Stimulated activated CD4-positive, alpha-beta T cell treated with anti-CD3 and anti-CD28 coated beads, Interleukin-12 subunit alpha, Interleukin-12 subunit beta, amount 100 ng/mL, for 24 hours (primary cell): ENCODE measurements around the gene NCCRP1.

ENCODE experiments used
- DNase-seq, 2 experiments: peaks; one replicate each; pipeline ENCODE4 v3.0.0-alpha.2; 2020; ENCODE audit warnings: low read depth in 2 of 2

NCCRP1 gene

DNA sequence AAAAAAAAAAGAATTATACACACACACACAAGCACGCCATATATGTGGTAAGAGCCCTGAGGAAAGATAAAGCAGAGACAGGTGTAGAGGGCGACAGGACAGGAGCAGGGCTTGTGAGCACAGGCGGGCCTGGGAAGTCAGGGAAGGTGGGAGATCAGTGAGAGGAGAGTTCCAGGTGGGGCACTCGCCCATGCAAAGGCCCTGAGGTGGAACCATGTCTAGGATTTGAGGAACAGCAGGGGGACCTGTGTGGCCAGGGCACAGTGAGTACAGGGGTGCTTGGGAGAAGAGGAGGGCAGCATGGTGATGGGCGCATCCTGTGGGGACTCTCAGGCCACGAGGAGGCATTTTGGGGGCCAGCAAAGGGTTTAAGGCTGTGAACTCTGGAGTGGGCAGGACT is 32.5 kb upstream of the NCCRP1 start:
- no peak for DNase-seq

DNA sequence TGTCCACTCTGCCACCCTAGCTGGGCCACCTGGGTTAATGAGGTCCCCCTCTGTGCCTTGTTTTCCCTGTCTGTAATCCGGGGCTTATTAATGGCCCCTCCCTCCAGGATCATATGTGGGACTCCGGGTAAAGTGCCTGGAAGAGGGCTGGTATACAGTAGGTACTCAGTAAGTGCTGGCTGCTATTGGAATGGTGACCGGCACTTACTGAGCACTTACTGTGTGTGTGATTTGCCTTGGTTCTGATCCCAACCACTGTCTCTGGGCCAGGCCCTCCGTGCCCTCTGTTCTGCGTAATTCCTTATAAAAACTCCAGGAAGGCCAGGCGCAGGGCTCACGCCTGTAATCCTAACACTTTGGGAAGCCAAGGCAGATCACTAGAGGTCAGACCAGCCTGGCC is 30.9 kb upstream of the NCCRP1 start:
- no peak for DNase-seq

DNA sequence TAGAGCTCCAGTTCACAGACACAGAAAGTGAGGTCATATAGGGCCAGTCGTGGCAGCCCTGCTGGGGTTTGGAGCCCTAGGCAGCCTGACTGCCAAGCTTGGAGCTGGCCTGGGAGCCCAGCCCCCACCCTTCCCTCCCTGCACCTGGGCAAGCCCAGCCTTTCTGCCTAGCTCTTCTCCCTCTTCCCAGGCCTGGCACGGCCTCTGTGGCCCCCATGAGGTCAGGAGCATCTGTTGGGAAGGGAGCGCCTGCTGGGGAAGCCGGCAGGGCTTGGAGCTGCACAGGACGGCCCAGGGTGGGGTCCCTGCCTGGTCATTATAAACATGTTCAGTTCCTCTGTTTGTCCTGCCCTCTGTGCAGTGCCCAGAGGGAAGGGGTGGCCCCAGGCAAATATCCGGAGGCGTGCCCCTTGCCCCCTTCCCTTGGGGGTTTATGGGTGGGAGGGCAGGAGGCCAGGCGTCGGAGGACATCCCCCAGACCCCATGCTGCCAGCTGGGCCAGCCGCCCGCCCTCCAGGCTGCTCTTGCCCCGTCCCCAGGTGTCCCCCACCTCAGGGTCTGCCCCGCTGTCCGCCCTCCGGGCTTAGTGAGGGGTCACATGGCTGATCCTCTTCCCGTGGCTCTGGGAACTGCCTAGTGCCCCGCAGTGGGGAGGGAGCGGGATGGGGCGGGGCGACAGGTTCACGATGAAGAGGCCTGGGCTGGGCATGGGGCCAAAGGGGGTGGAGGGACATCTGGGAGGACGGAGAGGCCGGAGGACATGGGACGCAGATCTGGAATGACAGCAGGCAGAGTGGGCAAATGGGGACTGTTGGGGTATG is 30.0 kb upstream of the NCCRP1 start:
- DNase-seq, result no peak

DNA sequence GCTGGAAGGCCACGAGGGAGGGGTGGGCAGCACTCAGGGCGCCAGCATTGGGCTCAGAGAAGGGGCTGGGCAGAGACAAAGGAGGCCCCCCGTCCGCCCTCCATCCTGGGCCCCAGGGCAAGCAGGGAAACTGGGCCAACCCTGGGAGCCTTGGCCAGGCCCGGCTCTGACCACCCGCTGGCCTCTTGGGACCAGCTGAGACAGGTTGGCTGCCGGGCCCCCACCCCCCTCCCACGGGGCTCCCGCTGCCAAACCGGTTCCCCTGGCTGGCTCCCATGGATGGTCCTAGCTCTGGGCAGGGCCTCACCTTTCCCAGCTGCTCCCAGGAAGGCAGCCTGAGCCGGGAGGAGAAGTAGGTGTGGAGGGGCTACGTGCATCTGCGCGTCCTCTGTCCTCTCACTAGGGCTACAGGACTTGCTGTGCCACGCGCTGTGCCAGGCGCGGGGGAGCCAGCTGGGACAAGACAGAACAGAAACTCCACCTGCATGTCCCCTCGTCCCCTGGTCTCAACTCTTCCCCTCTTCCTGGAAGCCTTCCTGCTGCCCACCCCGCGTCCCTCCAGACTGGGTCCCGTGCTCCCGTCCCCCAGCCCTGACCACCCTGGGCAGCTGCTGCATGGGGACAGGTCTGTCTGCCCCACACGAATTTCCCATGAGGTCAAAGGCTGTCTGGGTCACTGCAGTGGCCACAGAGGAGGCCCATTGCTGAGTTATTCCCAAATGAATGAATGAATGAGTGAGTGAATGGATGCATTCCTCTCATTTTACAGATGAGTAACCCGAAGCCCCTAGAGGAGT is 29.1 kb upstream of the NCCRP1 start:
- DNase-seq, result no peak

DNA sequence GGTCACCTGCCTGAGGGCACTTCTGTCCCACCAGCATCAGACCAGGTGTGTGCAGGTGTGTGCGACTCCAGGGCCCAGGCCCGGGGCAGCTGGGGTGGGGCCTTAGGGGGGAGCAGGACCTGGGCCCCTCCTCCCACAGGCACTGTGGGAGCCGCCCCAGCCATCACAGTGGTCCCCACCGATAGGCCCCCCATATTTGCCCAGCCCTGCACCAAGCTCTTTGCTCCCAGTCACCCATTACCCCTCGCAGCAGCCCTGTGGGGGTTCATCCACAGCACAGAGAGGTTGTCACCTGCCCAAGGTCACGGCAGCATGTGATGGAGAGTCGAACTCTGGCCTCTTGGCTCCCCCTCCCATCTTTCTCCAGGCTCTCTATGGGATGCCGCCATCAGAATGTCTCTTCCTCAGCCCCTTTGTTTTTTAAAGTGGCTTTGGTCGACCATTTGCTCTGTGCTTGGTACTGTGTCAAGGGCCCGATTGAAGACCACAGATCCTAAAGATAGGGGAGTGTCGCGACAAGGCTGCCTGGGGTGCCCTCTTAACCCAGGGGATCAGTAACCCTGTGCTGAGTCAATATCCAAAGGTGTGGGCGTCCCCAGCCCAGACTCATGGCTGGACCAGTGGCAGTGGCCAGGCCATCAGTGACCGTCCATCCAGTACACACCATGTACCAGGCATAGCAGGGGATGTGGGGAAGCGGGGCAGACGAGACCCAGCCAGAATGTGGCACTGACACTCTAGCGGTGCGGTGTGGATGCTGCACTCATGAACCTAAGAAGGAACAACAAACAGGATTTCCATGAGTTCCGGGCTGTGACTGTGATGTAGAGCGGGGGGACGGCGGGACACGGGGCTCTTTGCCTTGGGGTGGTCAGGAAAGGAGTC is 28.3 kb upstream of the NCCRP1 start:
- no peak for DNase-seq

DNA sequence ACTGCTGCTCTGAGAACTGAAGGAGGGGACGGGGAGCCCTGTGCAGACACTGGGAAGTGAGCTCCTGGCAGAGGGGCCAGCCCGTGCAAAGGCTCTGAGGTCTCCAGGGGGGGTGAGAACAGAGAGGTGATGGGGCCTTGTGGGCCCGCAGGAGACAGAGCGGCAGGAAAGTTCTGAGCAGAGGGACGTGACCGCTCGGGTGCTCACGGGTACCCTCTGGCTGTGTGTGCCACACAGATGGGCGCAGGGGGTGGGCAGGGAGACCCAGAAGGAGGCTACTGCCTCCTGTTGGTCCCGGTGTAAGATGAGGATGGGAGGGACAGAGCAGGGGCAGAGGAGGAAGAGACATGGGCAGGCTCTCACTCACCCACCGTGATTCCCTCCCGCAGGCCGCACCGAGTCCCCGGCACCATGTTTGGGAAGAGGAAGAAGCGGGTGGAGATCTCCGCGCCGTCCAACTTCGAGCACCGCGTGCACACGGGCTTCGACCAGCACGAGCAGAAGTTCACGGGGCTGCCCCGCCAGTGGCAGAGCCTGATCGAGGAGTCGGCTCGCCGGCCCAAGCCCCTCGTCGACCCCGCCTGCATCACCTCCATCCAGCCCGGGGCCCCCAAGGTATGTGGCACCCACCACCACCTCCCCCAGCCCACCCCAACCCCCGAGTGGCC is 27.5 kb upstream of the NCCRP1 start:
- DNase-seq, result no peak

DNA sequence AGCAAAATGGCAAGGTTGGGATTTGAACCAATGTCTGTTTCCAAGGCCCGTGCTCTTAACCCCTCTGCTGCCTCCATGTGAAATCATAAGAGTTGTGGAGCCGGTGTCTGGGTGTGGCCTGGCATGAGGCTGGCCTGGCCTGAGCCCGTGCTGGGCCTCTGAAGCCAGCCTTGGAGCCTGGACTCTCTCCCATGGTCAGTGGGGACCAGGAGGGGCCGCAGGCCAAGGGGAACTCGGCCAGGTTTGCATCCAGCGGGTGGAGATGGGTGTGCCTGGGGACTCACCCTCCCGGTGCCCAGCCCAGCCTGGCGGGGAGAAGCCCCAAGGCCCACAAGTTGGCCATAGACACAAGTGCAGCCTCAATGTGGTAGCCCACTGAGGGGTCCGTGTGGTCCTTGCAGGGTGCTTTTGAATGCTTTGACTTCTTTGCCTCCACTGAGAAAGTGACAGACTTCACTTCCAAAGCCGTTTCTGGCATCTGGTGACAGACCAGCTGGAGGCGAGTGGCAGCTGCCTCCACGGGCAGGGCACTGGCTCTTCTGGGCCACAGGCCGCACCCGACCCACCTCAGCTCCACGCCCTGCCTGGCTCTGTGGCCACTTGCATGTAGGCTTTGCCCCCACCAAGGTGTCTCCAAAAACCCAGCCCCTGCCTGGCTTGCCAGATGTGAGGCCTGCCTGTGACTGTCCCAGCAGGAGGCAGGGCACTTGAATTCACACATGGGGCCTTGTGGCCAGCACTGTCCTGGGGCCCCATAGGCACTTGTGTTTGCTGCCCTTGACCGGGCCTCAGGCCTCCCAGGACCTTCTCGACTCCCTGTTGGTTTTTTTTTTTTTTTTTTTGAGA is 26.2 kb upstream of the NCCRP1 start:
- DNase-seq, result no peak

DNA sequence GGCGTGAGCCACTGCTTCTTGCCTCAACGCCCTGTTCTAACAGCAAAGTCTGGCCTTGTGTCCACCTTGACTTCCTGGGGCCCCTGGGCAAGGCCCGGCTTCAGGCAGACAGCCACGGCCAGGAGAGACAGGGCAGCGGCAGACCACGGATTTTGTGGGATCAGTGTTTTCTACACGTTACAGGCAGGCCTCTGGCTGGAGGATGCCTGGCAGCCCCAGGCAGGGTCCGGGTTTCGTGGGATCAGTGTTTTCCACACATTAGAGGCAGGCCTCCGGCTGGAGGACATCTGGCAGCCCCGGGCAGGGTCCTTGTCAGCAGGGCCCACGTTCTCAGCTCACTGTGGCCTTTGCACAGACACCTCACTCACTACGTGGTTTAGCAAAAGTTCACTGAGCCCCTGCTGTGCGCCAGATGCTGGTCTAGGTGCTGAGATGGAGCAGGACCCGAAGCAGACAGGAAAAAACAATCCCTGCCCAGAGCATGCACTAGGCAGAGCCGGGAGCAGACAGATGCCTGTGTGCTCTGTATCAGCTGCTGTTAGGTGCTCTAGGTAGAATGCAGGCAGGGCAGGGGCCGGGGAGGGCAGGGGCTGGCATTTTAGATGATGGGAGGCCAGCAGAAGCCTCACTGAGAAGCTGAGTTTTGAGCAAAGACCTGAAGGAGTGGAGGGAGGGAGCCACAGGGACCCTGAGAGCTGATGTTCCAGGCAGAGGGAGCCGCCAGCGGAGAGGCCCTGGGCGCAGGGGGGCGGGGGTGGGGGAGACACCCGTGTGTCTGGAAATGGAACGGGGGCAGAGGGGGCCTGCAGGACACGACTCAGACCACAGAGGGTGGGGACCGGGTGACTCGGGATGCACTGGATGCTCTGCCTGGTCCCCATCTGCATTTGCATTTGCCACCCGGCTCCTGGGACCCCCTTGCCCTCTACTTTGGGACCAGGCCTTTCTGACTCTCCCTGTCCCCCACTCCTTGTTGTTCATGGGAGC is 25.0 kb upstream of the NCCRP1 start:
- no peak for DNase-seq

DNA sequence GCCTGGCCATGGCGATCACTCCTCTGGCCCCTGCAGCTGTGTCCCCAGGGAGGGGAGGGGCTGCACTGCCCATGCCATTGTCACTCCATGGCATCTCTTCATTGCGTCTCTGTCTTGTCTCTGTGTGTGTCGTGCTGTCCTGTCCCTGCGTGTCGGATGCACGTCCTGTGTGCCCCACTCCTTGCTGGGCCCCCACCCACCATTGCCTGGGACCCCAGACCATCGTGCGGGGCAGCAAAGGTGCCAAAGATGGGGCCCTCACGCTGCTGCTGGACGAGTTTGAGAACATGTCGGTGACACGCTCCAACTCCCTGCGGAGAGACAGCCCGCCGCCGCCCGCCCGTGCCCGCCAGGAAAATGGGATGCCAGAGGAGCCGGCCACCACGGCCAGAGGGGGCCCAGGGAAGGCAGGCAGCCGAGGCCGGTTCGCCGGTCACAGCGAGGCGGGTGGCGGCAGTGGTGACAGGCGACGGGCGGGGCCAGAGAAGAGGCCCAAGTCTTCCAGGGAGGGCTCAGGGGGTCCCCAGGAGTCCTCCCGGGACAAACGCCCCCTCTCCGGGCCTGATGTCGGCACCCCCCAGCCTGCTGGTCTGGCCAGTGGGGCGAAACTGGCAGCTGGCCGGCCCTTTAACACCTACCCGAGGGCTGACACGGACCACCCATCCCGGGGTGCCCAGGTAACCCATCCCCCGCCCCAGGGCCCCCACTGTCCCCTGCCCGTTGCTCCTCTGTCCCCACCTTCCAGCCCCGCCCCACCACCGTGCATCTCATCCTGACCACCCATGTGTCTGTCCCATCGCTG is 23.9 kb upstream of the NCCRP1 start:
- no peak for DNase-seq

DNA sequence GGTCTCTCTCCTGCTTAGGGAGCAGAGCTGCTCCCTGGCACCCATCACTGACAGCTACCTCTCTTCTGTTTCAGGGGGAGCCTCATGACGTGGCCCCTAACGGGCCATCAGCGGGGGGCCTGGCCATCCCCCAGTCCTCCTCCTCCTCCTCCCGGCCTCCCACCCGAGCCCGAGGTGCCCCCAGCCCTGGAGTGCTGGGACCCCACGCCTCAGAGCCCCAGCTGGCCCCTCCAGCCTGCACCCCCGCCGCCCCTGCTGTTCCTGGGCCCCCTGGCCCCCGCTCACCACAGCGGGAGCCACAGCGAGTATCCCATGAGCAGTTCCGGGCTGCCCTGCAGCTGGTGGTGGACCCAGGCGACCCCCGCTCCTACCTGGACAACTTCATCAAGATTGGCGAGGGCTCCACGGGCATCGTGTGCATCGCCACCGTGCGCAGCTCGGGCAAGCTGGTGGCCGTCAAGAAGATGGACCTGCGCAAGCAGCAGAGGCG is 23.2 kb upstream of the NCCRP1 start:
- no peak for DNase-seq

DNA sequence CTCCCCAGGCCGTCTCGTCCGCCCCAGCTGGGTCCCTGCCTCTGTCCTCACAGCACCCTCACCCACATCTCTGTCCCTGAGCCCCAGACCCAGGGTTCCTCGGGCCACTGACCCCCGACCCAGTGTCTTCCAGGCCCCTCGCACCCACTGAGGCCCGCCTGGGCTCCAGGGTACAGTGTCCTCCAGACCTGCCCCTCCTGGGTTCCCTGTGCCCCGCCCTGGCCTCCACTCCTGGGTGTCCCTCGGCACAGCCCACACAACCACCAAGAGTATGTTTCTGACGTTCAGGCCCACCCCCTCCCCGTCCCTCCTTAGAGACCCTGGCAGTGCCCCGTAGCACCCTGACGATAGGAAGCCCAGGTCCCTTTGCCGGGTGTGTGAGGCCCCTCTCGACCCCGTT is 22.6 kb upstream of the NCCRP1 start:
- DNase-seq, result no peak

DNA sequence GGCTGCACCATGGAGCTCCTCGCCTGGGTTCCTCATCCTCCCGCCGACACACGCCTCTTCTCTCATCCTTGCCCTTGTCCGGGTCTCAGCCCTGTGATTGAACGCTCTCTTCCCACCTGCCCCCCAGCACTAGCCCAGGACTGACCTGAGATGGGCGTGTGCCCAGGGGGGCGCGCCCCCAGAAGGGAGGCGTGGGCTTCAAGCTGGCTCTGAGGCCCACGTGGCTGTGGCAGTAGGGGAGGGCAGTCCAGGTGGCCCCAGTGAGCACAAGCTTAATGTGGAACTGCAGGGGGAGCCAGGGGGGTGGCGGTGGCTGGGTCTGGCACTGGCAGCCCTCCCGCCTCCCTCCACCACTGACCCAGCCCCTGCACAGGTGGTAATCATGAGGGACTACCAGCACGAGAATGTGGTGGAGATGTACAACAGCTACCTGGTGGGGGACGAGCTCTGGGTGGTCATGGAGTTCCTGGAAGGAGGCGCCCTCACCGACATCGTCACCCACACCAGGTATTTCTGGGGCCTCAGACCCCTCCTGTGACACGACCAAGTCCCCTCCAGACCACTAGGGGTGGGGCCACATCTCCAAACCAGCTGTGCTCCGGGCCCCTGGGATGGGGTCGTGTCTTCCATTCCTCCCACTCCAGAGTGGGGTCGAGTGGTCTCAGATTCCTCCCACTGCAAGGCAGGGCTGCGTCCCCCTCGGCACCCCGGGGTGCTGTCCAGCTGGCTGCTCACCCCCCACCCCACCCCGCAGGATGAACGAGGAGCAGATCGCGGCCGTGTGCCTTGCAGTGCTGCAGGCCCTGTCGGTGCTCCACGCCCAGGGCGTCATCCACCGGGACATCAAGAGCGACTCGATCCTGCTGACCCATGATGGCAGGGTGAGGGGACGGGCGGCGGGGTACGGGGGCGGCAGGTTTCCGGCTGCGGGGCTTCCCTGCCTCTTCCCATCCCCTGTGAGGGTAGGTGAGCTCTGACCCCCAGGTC is 21.9 kb upstream of the NCCRP1 start:
- no peak for DNase-seq

DNA sequence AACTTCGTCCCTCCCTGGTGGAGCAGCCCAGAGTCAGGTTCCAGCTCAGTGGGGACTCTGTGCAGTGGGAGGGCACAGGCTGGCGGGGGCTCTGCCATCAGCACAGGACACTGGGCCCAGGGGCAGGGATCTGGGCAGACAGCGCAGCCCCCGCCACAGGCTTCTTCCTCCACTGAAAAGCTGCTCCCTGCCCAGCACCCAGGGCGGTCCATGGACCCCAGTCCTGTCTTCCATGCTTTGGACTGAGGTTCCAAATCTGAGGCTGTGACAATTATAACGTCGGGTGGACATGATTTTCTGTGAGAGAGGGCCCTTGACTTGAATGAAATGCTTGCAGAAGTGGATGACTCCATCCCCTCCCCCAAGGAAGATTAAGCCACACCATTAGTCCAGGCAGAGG is 21.2 kb upstream of the NCCRP1 start:
- no peak for DNase-seq

DNA sequence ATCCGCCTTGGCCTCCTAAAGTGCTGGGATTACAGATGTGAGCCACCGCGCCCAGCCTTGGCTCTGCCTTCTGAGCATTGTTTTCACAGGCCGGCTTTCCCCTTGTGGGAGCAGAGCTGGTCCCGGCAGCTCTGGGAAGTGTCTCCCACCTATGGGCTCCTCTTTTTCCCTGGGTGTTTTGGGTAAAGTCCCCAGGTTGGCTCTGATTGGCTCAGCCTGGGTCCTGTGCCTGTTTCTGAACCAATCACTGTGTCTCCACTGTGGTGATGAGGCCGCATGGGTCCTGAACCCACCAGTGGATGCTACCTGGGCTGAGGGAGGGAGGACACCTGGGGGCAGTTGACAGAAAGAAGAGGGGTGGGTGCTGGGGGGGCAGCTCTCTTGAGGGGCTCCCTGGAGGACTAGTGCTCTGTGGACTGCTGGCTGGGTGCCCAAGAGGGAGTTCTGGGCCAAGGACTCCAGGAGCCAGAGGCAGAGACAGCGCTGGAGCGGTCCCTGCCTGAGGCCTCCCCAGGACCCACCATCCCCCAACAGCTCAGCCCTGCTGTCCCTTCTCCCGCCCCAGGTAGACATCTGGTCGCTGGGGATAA is 19.6 kb upstream of the NCCRP1 start:
- DNase-seq, result no peak

DNA sequence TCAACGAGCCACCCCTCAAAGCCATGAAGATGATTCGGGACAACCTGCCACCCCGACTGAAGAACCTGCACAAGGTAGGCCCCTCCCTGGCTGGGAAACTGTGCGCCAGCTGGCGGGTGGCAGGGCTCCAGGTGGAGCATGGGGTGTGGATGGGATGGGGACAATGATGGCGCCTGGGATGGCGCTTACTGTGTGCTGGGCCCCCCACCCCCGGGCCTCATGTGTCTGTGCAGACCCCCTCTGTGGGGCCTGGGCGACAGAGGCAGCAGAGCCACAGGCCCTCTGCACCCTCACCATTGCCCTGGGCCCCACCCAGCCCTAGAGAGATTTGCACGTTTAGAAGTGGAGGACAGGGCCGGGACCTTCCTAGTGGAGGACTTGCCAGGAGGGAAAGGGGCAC is 19.0 kb upstream of the NCCRP1 start:
- no peak for DNase-seq

DNA sequence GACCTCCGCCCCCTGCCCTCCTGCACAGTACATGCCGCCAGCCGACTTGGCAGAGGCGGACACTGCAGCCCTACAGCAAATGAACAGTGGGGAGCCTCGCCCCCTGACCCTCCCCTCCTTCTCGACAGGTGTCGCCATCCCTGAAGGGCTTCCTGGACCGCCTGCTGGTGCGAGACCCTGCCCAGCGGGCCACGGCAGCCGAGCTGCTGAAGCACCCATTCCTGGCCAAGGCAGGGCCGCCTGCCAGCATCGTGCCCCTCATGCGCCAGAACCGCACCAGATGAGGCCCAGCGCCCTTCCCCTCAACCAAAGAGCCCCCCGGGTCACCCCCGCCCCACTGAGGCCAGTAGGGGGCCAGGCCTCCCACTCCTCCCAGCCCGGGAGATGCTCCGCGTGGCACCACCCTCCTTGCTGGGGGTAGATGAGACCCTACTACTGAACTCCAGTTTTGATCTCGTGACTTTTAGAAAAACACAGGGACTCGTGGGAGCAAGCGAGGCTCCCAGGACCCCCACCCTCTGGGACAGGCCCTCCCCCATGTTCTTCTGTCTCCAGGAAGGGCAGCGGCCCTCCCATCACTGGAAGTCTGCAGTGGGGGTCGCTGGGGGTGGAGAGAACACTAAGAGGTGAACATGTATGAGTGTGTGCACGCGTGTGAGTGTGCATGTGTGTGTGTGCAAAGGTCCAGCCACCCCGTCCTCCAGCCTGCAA is 18.3 kb upstream of the NCCRP1 start:
- no peak for DNase-seq
